WTC11 (cell line): ENCODE data around the gene FCRLB. TPM values are rescaled to one million over a fixed set of nuclear protein-coding genes. Genes with fewer than 3 reads are reported as not detected.
A peak's percentile ranks its signal among the peaks of the same experiment; 100 is the strongest.
"Not testable (repeated sequence)": the region's sequence is repeated elsewhere in the genome, so short reads cannot be mapped to it uniquely, and the experiment has no call there.

Experiments
- ATAC-seq: fragments of 200-7000 bp; cut with Tn5 transposase; 2 replicates; pipeline ENCODE4 v1.10.0; 2021; ENCODE audit warnings: mild to moderate bottlenecking, moderate library complexity
- CTCF ChIA-PET: fragments of 300-600 bp; sonication (Branson Sonifier 250); formaldehyde crosslinking; loops from one replicate; lab custom pipeline; 2021; ENCODE audit warnings: antibody characterized with exemption; lab: Charles Lee
- POLR2A ChIA-PET: fragments of 350-600 bp; sonication (Branson Sonifier 250); formaldehyde crosslinking; loops from one replicate; lab custom pipeline; 2021; ENCODE audit warnings: antibody characterized with exemption; lab: Charles Lee
- DNase-seq: peaks from one replicate; pipeline ENCODE4 v3.0.0; 2021; ENCODE audit warnings: low spot score
- H3K27ac Mint-ChIP-seq: 2 replicates; pipeline ENCODE4 v1.8.0; 2021; ENCODE audit warnings: mixed read lengths
- H3K27me3 Mint-ChIP-seq: 2 replicates; pipeline ENCODE4 v1.8.0; 2021; ENCODE audit warnings: low read depth, mild to moderate bottlenecking, moderate library complexity, mixed read lengths
- H3K36me3 Mint-ChIP-seq: 2 replicates; pipeline ENCODE4 v1.8.0; 2021; ENCODE audit warnings: mixed read lengths
- H3K4me1 Mint-ChIP-seq: 2 replicates; pipeline ENCODE4 v1.8.0; 2022; ENCODE audit warnings: mixed read lengths
- H3K4me3 Mint-ChIP-seq: 2 replicates; pipeline ENCODE4 v1.8.0; 2021; ENCODE audit warnings: mild to moderate bottlenecking, moderate library complexity, mixed read lengths
- H3K9me3 Mint-ChIP-seq: 2 replicates; pipeline ENCODE4 v1.8.0; 2021; ENCODE audit warnings: mixed read lengths
- ETV6 ChIP-seq: sonication (generic); formaldehyde crosslinking; IDR thresholded peaks from 2 replicates; pipeline ENCODE4 v1.8.1; 2022; ENCODE audit warnings: mild to moderate bottlenecking, missing genetic modification reagents
- GRHL2 ChIP-seq: fragments of 250-450 bp; sonication (Bioruptor Pico); IDR thresholded peaks from 2 replicates; pipeline ENCODE4 v1.8.0; 2022; ENCODE audit warnings: mild to moderate bottlenecking, moderate library complexity; ENCODE audit not compliant: insufficient replicate concordance, severe bottlenecking
- STAT6 ChIP-seq: sonication (generic); formaldehyde crosslinking; conservative IDR thresholded peaks from 2 replicates; pipeline ENCODE4 v1.8.1; 2023; ENCODE audit warnings: mild to moderate bottlenecking, low read depth, missing genetic modification reagents, moderate library complexity
- ZNF512 ChIP-seq: sonication (generic); formaldehyde crosslinking; IDR thresholded peaks from 2 replicates; pipeline ENCODE4 v1.8.1; 2022; ENCODE audit warnings: missing genetic modification reagents, borderline replicate concordance
- ZNF532 ChIP-seq: fragments of 250-450 bp; sonication (Bioruptor Pico); IDR thresholded peaks from 2 replicates; pipeline ENCODE4 v1.9.0; 2021; ENCODE audit warnings: mild to moderate bottlenecking, borderline replicate concordance
- total RNA-seq: library from RNA; stranded (reverse); gene quantifications from 3 replicates; pipeline ENCODE4 v1.2.3, GENCODE V29; 2021
- TF ChIP-seq, protein P1 (sequence below): fragments of 250-450 bp; sonication (Bioruptor Pico); IDR thresholded peaks from 2 replicates; pipeline ENCODE4 v2.1.2; 2022; ENCODE audit warnings: mild to moderate bottlenecking, moderate library complexity
- TF ChIP-seq, protein P2 (sequence below): sonication (generic); formaldehyde crosslinking; IDR thresholded peaks from 2 replicates; pipeline ENCODE4 v1.8.1; 2023; ENCODE audit warnings: mild to moderate bottlenecking, moderate library complexity, missing genetic modification reagents
- TF ChIP-seq, protein P3 (sequence below): fragments of 250-450 bp; sonication (Bioruptor Pico); IDR thresholded peaks from 2 replicates; pipeline ENCODE4 v1.9.0; 2021; ENCODE audit warnings: mild to moderate bottlenecking

FCRLB gene
- total RNA-seq, 1 experiment from 2014 or later: 0.37 TPM

DNA sequence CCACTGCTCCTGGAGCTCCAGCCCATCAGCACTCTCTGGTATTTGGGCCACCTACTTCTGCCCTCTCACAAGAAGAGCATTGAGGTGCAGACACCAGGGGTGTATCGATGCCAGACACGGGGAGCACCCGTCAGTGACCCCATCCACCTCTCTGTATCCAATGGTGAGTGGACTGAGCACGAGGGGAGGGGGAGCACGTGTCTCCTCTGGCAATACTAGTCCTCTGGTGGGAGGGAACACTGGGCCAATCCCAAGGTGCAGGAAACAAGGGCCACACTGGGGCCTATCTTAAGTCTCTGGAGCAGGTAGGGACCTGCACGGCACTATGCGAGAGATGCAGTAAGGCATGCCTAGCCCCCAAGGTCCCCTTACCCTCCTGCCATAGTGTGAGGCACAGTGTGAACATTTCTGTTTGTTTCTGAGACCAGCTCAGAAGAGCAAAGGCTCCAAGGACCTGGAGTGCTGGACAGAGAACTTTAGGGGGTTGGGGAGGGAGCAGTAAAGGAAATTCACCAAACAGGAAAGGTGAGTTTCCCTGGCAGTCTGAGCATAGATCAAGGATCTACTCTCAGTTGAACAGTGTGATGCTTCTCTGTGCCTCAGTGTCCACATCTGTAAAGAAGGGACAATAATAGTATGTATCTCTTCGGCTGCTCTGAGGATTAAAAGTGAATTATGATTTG is 2.3 kb downstream of the FCRLB start:
- POLR2A ChIA-PET: no interaction called here
- H3K27me3 Mint-ChIP-seq: peaks cover 62% of the 10 kb centered on the region
- ATAC-seq: no peak
- CTCF ChIA-PET: no interaction called here
- TF ChIP-seq, protein P1, sequence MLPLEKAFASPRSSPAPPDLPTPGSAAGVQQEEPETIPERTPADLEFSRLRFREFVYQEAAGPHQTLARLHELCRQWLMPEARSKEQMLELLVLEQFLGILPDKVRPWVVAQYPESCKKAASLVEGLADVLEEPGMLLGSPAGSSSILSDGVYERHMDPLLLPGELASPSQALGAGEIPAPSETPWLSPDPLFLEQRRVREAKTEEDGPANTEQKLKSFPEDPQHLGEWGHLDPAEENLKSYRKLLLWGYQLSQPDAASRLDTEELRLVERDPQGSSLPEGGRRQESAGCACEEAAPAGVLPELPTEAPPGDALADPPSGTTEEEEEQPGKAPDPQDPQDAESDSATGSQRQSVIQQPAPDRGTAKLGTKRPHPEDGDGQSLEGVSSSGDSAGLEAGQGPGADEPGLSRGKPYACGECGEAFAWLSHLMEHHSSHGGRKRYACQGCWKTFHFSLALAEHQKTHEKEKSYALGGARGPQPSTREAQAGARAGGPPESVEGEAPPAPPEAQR (CRISPR knock-in tag): no peak
- no peak for DNase-seq
- no peak overlapping the region for H3K27ac Mint-ChIP-seq
- no peaks in the 10 kb centered on the region for H3K36me3 Mint-ChIP-seq
- peaks cover 15% of the 10 kb centered on the region for H3K4me1 Mint-ChIP-seq
- no peak overlapping the region for H3K4me3 Mint-ChIP-seq
- no peaks in the 10 kb centered on the region for H3K9me3 Mint-ChIP-seq

- ATAC-seq, H3K36me3 Mint-ChIP-seq, H3K27ac Mint-ChIP-seq, DNase-seq, H3K9me3 Mint-ChIP-seq: not testable (repeated sequence)
- TF ChIP-seq ZNF512 (CRISPR knock-in tag): 0 out of 2 replicates have a peak, but pooled peaks have one; percentile 55
- Mint-ChIP-seq H3K4me1 (peaks cover 20% of the 10 kb centered on the region), H3K4me3 (peak overlapping the region; percentile 90), H3K27me3 (peaks cover 68% of the 10 kb centered on the region)
- POLR2A ChIA-PET: interaction anchor here (2.6 kb wide), 1 partner anchor 24 kb away, joined by 10 read pairs; the partner anchor contains the start of gene DUSP12
- CTCF ChIA-PET: interaction anchor here (1.3 to 2.4 kb wide), 7 partner anchors 13 to 311 kb away, joined by 3 to 23 read pairs (median 7); no protein-coding TSS in a partner anchor
Observed at GRCh38 chr1:161725258-161725907, 4.0 kb downstream of the FCRLB start.

DNA sequence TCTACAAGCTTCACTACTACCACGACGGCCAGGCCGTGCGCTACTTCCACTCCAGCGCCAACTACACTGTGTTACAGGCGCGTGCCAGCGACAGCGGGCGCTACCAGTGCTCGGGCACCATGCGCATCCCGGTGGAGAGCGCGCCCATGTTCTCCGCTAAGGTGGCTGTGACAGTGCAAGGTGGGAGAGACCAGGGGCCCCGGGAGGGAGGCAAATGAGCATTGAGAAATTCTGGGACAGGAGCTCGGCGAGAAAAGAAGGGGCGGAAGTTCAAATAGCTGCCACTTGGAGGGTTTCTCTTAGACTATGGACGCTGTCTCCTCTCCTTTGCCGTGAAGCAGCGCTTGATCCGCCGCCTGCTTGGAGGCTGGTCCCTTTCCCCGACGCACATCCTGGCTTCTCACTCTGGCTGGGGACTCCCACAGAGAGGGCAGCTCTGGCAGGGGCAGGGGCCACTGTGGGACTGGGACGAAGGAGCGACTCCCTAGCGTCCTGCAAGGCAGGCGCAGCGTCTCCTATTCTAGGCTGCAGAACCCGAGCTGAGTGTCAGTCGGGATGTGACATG is 4.6 kb downstream of the FCRLB start:
- no peak overlapping the region for H3K27ac Mint-ChIP-seq
- H3K9me3 Mint-ChIP-seq: no peaks in the 10 kb centered on the region
- peak overlapping the region; percentile 90 for H3K4me3 Mint-ChIP-seq
- ChIA-PET POLR2A (interaction anchor here (0.7 to 2.6 kb wide), 2 partner anchors 24 to 1231 kb away, joined by 3 to 10 read pairs; partner anchors contain the start of gene DUSP12), CTCF (interaction anchor here (0.9 to 2.4 kb wide), 12 partner anchors 9 to 311 kb away, joined by 3 to 23 read pairs (median 4); partner anchors contain the start of gene DUSP12)
- no peaks in the 10 kb centered on the region for H3K36me3 Mint-ChIP-seq
- ATAC-seq (peak; percentile 38), DNase-seq (peak; percentile 42)
- peaks cover 71% of the 10 kb centered on the region for H3K27me3 Mint-ChIP-seq
- peaks cover 26% of the 10 kb centered on the region for H3K4me1 Mint-ChIP-seq
- TF ChIP-seq, protein P2, sequence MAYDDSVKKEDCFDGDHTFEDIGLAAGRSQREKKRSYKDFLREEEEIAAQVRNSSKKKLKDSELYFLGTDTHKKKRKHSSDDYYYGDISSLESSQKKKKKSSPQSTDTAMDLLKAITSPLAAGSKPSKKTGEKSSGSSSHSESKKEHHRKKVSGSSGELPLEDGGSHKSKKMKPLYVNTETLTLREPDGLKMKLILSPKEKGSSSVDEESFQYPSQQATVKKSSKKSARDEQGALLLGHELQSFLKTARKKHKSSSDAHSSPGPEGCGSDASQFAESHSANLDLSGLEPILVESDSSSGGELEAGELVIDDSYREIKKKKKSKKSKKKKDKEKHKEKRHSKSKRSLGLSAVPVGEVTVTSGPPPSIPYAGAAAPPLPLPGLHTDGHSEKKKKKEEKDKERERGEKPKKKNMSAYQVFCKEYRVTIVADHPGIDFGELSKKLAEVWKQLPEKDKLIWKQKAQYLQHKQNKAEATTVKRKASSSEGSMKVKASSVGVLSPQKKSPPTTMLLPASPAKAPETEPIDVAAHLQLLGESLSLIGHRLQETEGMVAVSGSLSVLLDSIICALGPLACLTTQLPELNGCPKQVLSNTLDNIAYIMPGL (CRISPR knock-in tag): peak; percentile 57
- TF ChIP-seq STAT6 (CRISPR knock-in tag) (no peak), ETV6 (CRISPR knock-in tag) (no peak), GRHL2 (CRISPR knock-in tag) (no peak), ZNF532 (CRISPR knock-in tag) (no peak)
- TF ChIP-seq, protein P3, sequence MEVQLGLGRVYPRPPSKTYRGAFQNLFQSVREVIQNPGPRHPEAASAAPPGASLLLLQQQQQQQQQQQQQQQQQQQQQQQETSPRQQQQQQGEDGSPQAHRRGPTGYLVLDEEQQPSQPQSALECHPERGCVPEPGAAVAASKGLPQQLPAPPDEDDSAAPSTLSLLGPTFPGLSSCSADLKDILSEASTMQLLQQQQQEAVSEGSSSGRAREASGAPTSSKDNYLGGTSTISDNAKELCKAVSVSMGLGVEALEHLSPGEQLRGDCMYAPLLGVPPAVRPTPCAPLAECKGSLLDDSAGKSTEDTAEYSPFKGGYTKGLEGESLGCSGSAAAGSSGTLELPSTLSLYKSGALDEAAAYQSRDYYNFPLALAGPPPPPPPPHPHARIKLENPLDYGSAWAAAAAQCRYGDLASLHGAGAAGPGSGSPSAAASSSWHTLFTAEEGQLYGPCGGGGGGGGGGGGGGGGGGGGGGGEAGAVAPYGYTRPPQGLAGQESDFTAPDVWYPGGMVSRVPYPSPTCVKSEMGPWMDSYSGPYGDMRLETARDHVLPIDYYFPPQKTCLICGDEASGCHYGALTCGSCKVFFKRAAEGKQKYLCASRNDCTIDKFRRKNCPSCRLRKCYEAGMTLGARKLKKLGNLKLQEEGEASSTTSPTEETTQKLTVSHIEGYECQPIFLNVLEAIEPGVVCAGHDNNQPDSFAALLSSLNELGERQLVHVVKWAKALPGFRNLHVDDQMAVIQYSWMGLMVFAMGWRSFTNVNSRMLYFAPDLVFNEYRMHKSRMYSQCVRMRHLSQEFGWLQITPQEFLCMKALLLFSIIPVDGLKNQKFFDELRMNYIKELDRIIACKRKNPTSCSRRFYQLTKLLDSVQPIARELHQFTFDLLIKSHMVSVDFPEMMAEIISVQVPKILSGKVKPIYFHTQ (CRISPR knock-in tag): no peak
